Progenitor cell of endocrine pancreas (in vitro differentiated cells): Measurements from ENCODE around the gene NSUN6. TPM values are rescaled to one million over a fixed set of nuclear protein-coding genes. Genes with fewer than 3 reads are reported as not detected.

Experiments
- DNase-seq: peaks from one replicate; pipeline ENCODE4 v3.0.0; 2021; ENCODE audit warnings: low spot score; ENCODE audit not compliant: unreplicated experiment
- H3K27ac Mint-ChIP-seq: 2 replicates; pipeline ENCODE4 v1.8.0; 2021; ENCODE audit warnings: mild to moderate bottlenecking, moderate library complexity, mixed read lengths
- H3K27me3 Mint-ChIP-seq: 2 replicates; pipeline ENCODE4 v1.8.0; 2021; ENCODE audit warnings: mixed read lengths
- H3K36me3 Mint-ChIP-seq: 2 replicates; pipeline ENCODE4 v1.8.0; 2022; ENCODE audit warnings: mixed read lengths; ENCODE audit not compliant: insufficient read depth
- H3K4me1 Mint-ChIP-seq: 2 replicates; pipeline ENCODE4 v1.8.0; 2021; ENCODE audit warnings: low read depth, mixed read lengths
- H3K4me3 Mint-ChIP-seq: 2 replicates; pipeline ENCODE4 v1.8.0; 2021; ENCODE audit warnings: low read depth, mild to moderate bottlenecking, moderate library complexity, mixed read lengths
- H3K9me3 Mint-ChIP-seq: 2 replicates; pipeline ENCODE4 v1.8.0; 2021; ENCODE audit warnings: low read depth, mixed read lengths
- total RNA-seq: library from RNA; stranded (reverse); gene quantifications from 2 replicates; pipeline ENCODE4 v1.2.1, GENCODE V29; 2021
- TF ChIP-seq, protein P1 (sequence below): fragments of 200-600 bp; sonication (generic); IDR thresholded peaks from one replicate; pipeline ENCODE4 v1.5.0; 2021; ENCODE audit warnings: antibody characterized with exemption, mild to moderate bottlenecking; ENCODE audit not compliant: unreplicated experiment

NSUN6 gene
- total RNA-seq, 1 donor from 2014 or later: 17.3 TPM

DNA sequence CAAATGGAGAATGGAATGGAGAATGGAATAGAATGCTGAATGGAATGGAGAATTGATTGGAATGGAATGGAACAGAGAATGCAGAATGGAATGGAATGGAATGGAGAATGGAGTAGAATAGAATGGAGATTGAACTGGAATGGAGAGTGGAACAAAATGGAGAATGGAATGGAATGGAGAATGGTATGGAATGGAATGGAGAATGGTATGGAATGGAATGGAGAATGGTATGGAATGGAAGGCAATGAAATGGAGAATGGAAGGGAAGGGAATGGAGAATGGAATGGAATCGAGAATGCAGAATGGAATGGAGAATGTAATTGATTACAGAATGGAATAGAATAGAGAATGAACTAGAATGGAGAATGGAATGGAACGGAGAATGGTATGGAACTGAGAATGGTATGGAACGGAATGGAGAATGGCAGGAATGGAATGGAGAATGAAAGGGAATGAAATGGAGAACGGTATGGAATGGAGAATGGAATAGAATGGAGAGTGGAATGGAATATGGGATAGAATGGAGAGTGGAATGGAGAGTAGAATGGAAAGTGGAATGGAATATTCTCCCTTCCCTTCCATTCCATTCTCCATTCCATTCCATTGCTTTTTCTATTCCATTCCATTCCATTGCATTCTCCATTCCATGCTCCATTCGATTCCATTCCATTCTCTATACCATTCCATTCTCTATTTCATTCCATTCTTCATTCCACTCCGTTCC lies 88.2 kb downstream of the NSUN6 start:
- H3K4me3 Mint-ChIP-seq: no peak overlapping the region

GRCh38 chr10:18561861-18562551 lies 89.4 kb downstream of the NSUN6 start:
- no peak overlapping the region for H3K4me3 Mint-ChIP-seq
- TF ChIP-seq, protein P1, sequence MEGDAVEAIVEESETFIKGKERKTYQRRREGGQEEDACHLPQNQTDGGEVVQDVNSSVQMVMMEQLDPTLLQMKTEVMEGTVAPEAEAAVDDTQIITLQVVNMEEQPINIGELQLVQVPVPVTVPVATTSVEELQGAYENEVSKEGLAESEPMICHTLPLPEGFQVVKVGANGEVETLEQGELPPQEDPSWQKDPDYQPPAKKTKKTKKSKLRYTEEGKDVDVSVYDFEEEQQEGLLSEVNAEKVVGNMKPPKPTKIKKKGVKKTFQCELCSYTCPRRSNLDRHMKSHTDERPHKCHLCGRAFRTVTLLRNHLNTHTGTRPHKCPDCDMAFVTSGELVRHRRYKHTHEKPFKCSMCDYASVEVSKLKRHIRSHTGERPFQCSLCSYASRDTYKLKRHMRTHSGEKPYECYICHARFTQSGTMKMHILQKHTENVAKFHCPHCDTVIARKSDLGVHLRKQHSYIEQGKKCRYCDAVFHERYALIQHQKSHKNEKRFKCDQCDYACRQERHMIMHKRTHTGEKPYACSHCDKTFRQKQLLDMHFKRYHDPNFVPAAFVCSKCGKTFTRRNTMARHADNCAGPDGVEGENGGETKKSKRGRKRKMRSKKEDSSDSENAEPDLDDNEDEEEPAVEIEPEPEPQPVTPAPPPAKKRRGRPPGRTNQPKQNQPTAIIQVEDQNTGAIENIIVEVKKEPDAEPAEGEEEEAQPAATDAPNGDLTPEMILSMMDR: no peak
- DNase-seq: no peak

More for the DNA sequence above, 88.2 kb downstream of the NSUN6 start:
- no peak overlapping the region for H3K27ac Mint-ChIP-seq
- no peaks in the 10 kb centered on the region for H3K4me1 Mint-ChIP-seq
- no peaks in the 10 kb centered on the region for H3K36me3 Mint-ChIP-seq
- TF ChIP-seq, protein P1: no peak
- DNase-seq: no peak
- no peaks in the 10 kb centered on the region for H3K9me3 Mint-ChIP-seq
- no peaks in the 10 kb centered on the region for H3K27me3 Mint-ChIP-seq

GRCh38 chr10:18557960-18558359 lies 93.4 kb downstream of the NSUN6 start:
- Mint-ChIP-seq H3K36me3 (no peaks in the 10 kb centered on the region), H3K9me3 (no peaks in the 10 kb centered on the region), H3K27me3 (no peaks in the 10 kb centered on the region), H3K4me3 (no peak overlapping the region), H3K27ac (no peak overlapping the region), H3K4me1 (no peaks in the 10 kb centered on the region)
- TF ChIP-seq, protein P1: no peak
- DNase-seq: no peak

More at GRCh38 chr10:18561861-18562551, 89.4 kb downstream of the NSUN6 start:
- H3K4me1 Mint-ChIP-seq: no peaks in the 10 kb centered on the region
- H3K9me3 Mint-ChIP-seq: no peaks in the 10 kb centered on the region
- H3K27ac Mint-ChIP-seq: no peak overlapping the region
- H3K36me3 Mint-ChIP-seq: no peaks in the 10 kb centered on the region
- H3K27me3 Mint-ChIP-seq: no peaks in the 10 kb centered on the region

DNA sequence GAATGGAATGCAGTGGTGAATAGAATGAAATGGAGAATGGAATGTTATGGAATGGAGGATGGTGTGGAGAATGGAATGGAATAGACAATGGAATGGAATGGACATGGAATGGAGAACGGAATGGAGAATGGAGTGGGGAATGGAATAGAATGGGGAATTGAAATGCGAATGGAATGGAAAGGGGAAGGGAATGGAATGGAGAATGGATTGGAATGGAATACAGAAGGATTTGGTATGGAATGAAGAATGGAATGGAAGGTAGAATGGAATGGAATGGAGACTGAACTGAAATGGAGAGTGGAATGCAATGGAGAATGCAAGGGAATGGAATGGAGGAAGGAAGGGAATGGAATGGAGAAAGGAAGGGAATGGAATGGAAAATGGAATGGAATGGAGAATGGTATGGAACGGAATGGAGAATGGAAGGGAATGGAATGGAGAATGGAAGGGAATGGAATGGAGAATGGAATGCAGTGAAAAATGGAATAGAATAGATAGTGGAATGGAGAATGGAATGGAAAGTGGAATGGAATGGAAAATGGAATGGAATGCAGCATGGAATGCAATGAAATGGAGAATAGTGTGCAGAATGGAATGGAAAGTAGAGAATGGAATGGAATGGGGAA lies 94.8 kb downstream of the NSUN6 start:
- TF ChIP-seq, protein P1: no peak
- H3K27me3 Mint-ChIP-seq: no peaks in the 10 kb centered on the region
- H3K27ac Mint-ChIP-seq: no peak overlapping the region
- no peaks in the 10 kb centered on the region for H3K36me3 Mint-ChIP-seq
- H3K9me3 Mint-ChIP-seq: no peaks in the 10 kb centered on the region
- H3K4me1 Mint-ChIP-seq: no peaks in the 10 kb centered on the region
- DNase-seq: no peak
- no peak overlapping the region for H3K4me3 Mint-ChIP-seq

- no peak overlapping the region for H3K4me3 Mint-ChIP-seq
- TF ChIP-seq, protein P1: no peak
- H3K9me3 Mint-ChIP-seq: no peaks in the 10 kb centered on the region
- no peak for DNase-seq
- H3K27ac Mint-ChIP-seq: no peak overlapping the region
- H3K27me3 Mint-ChIP-seq: no peaks in the 10 kb centered on the region
- no peaks in the 10 kb centered on the region for H3K4me1 Mint-ChIP-seq
- H3K36me3 Mint-ChIP-seq: peaks cover 1% of the 10 kb centered on the region
These were observed 96.9 kb downstream of the NSUN6 start for GRCh38 chr10:18554479-18554878.
